Measurements from ENCODE around the gene KDELR1. TPM values are rescaled to one million over a fixed set of nuclear protein-coding genes. Genes with fewer than 3 reads are reported as not detected.
"Not testable (repeated sequence)": the region's sequence is repeated elsewhere in the genome, so short reads cannot be mapped to it uniquely, and the experiment has no call there.

KDELR1 gene
- total RNA-seq, 1 experiment from 2014 or later: 198 TPM

GRCh38 chr19:48372904-48373303 is 18.4 kb downstream of the KDELR1 start:
- Histone ChIP-seq H2BK120ac (ENCODE audit: low read depth, low read length, poor library complexity, severe bottlenecking) (no peak overlapping the region), H3K18ac (ENCODE audit: insufficient read length, low read depth, low read length) (no peak overlapping the region), H3K27ac (ENCODE audit: insufficient read length, low read depth, low read length) (no peak overlapping the region), H3T11ph (ENCODE audit: low read length) (no peak overlapping the region), H4K91ac (ENCODE audit: insufficient read length, low read depth, low read length) (no peak overlapping the region), H3K4me2 (ENCODE audit: insufficient read depth, insufficient read length, low read length) (no peak overlapping the region), H4K5ac (ENCODE audit: insufficient read length, low read depth, low read length) (no peak overlapping the region), H4K20me1 (ENCODE audit: control insufficient read depth, insufficient read depth, insufficient read length) (no peaks in the 10 kb centered on the region), H3K4me1 (ENCODE audit: insufficient read depth, low read length) (no peaks in the 10 kb centered on the region), H2AFZ (ENCODE audit: low read length) (no peak overlapping the region), H2BK20ac (ENCODE audit: low read depth, low read length, poor library complexity, severe bottlenecking) (no peak overlapping the region), H3K23me2 (ENCODE audit: insufficient read length, low read depth, low read length, poor library complexity, severe bottlenecking) (no peaks in the 10 kb centered on the region), H2BK12ac (ENCODE audit: insufficient read length, low read depth, low read length) (no peak overlapping the region), H3K79me2 (ENCODE audit: insufficient read depth, low read length) (0 out of 2 replicates have a peak, but pooled peaks cover 1% of the 10 kb centered on the region), H3K9me3 (ENCODE audit: control insufficient read depth, low read depth, low read length) (no peaks in the 10 kb centered on the region), H3K9ac (ENCODE audit: extremely low read depth, insufficient read length, low read length) (no peak overlapping the region), H2BK15ac (ENCODE audit: low read depth, low read length) (no peak overlapping the region), H3K79me1 (ENCODE audit: insufficient read depth, low read depth, low read length, poor library complexity, severe bottlenecking) (no peaks in the 10 kb centered on the region), H3K14ac (ENCODE audit: insufficient read depth, low read length) (no peak overlapping the region; the same call in 1 of the 2 replicates), H2AK5ac (ENCODE audit: insufficient read length, low read length) (no peak overlapping the region), H3K56ac (ENCODE audit: insufficient read length, low read depth, low read length) (no peak overlapping the region), H2BK5ac (ENCODE audit: insufficient read length, low read length) (no peak overlapping the region), H4K8ac (replicated peaks; ENCODE audit: insufficient read length, low read depth, low read length) (no peak overlapping the region), H3K27me3 (ENCODE audit: insufficient read depth, low read length) (no peaks in the 10 kb centered on the region; the same call in 1 of the 2 replicates), H3K4ac (ENCODE audit: low read depth, low read length) (no peak overlapping the region), H3K23ac (ENCODE audit: insufficient read length, low read depth, low read length) (no peak overlapping the region)
- H3K27me3 Mint-ChIP-seq (ENCODE audit: low read depth): peaks cover 45% of the 10 kb centered on the region
- TF ChIP-seq CTCF (conservative IDR thresholded peaks at IDR 0.05): no peak
- no peaks in the 10 kb centered on the region for H3K36me3 Mint-ChIP-seq (ENCODE audit: insufficient read depth in 1 of 3, low read depth in 3 of 3)
- no peak for DNase-seq
- no peak overlapping the region; a peak in 1 of 7 replicates for H3K27ac Mint-ChIP-seq
- no CpG with 5 or more reads among the region's 4 CpGs for WGBS (ENCODE audit: extremely low coverage, insufficient read length, low lambda C conversion rate)
- H3K4me1 Mint-ChIP-seq: peaks cover 5 to 16% of the 10 kb centered on the region in 2 experiments; a peak in 3 of 4 replicates
- H3K9me3 Mint-ChIP-seq: no peaks in the 10 kb centered on the region
- no peak overlapping the region for H3K4me3 Mint-ChIP-seq

GRCh38 chr19:48371771-48372170 is 19.6 kb downstream of the KDELR1 start:
- not testable (repeated sequence) for H3K27me3 ChIP-seq (ENCODE audit: insufficient read depth, low read length); H3K4me1 ChIP-seq (ENCODE audit: insufficient read depth, low read length); H2BK20ac ChIP-seq (ENCODE audit: low read depth, low read length, poor library complexity, severe bottlenecking); H3K23ac ChIP-seq (ENCODE audit: insufficient read length, low read depth, low read length); H4K91ac ChIP-seq (ENCODE audit: insufficient read length, low read depth, low read length); H3K27ac Mint-ChIP-seq; H3K9me3 ChIP-seq (ENCODE audit: control insufficient read depth, low read depth, low read length); H3K79me1 ChIP-seq (ENCODE audit: insufficient read depth, low read depth, low read length, poor library complexity, severe bottlenecking); H2BK120ac ChIP-seq (ENCODE audit: low read depth, low read length, poor library complexity, severe bottlenecking); H3K4ac ChIP-seq (ENCODE audit: low read depth, low read length); H3K4me3 Mint-ChIP-seq; H2BK15ac ChIP-seq (ENCODE audit: low read depth, low read length); H3K79me2 ChIP-seq (ENCODE audit: insufficient read depth, low read length); H2BK5ac ChIP-seq (ENCODE audit: insufficient read length, low read length); H2AK5ac ChIP-seq (ENCODE audit: insufficient read length, low read length); DNase-seq; H3K14ac ChIP-seq (ENCODE audit: insufficient read depth, low read length); H3K27ac ChIP-seq (ENCODE audit: insufficient read length, low read depth, low read length); H3K23me2 ChIP-seq (ENCODE audit: insufficient read length, low read depth, low read length, poor library complexity, severe bottlenecking); H3K56ac ChIP-seq (ENCODE audit: insufficient read length, low read depth, low read length); H4K20me1 ChIP-seq (ENCODE audit: control insufficient read depth, insufficient read depth, insufficient read length); H4K5ac ChIP-seq (ENCODE audit: insufficient read length, low read depth, low read length); H4K8ac ChIP-seq (replicated peaks; ENCODE audit: insufficient read length, low read depth, low read length); H3K36me3 Mint-ChIP-seq (ENCODE audit: insufficient read depth in 1 of 3, low read depth in 3 of 3); H2BK12ac ChIP-seq (ENCODE audit: insufficient read length, low read depth, low read length); H3K9me3 Mint-ChIP-seq; H3T11ph ChIP-seq (ENCODE audit: low read length); H3K4me2 ChIP-seq (ENCODE audit: insufficient read depth, insufficient read length, low read length); H3K18ac ChIP-seq (ENCODE audit: insufficient read length, low read depth, low read length); H2AFZ ChIP-seq (ENCODE audit: low read length); H3K9ac ChIP-seq (ENCODE audit: extremely low read depth, insufficient read length, low read length)
- WGBS (ENCODE audit: extremely low coverage, insufficient read length, low lambda C conversion rate): no CpG with 5 or more reads among the region's 5 CpGs
- H3K4me1 Mint-ChIP-seq: peaks cover 5 to 16% of the 10 kb centered on the region in 2 experiments; a peak in 3 of 4 replicates
- H3K27me3 Mint-ChIP-seq (ENCODE audit: low read depth): peaks cover 47% of the 10 kb centered on the region
